Measurements from ENCODE around the gene UTP4. TPM values are rescaled to one million over a fixed set of nuclear protein-coding genes. Genes with fewer than 3 reads are reported as not detected.

UTP4 gene
- total RNA-seq, 1 donor from 2014 or later: 16.3 TPM

- DNase-seq (ENCODE audit: low read depth): no peak
- no peak for TF ChIP-seq CTCF (conservative IDR thresholded peaks at IDR 0.05; ENCODE audit: low read depth, low read length)
- H3K4me3 ChIP-seq (ENCODE audit: low read depth, low read length): no peak overlapping the region
Measured at GRCh38 chr16:69166221-69166833, 33.9 kb downstream of the UTP4 start.

GRCh38 chr16:69166946-69167930 lies 34.8 kb downstream of the UTP4 start:
- H3K4me3 ChIP-seq (ENCODE audit: low read depth, low read length): no peak overlapping the region
- DNase-seq (ENCODE audit: low read depth): no peak
- no peak for TF ChIP-seq CTCF (conservative IDR thresholded peaks at IDR 0.05; ENCODE audit: low read depth, low read length)

DNA sequence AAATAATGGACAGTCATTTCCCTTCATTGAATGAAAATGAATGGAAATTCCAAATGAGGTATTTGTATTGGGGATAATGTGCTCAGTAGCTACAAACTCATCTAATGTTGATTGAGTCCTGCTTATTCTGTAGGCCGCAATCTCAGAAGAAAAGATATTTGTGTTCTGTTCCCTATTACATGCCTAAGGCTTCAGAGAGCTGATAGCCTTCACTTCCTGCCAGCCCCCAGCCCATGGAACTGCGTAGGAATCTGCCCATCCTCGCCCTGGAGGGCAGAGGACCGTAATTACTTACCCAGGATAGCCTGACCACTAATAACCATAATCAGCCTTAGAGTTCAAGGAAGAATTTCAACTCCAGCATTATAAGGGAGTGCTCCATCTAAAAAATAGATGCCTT lies 36.6 kb downstream of the UTP4 start:
- no peak for TF ChIP-seq CTCF (conservative IDR thresholded peaks at IDR 0.05; ENCODE audit: low read depth, low read length)
- DNase-seq (ENCODE audit: low read depth): no peak
- H3K4me3 ChIP-seq (ENCODE audit: low read depth, low read length): no peak overlapping the region

DNA sequence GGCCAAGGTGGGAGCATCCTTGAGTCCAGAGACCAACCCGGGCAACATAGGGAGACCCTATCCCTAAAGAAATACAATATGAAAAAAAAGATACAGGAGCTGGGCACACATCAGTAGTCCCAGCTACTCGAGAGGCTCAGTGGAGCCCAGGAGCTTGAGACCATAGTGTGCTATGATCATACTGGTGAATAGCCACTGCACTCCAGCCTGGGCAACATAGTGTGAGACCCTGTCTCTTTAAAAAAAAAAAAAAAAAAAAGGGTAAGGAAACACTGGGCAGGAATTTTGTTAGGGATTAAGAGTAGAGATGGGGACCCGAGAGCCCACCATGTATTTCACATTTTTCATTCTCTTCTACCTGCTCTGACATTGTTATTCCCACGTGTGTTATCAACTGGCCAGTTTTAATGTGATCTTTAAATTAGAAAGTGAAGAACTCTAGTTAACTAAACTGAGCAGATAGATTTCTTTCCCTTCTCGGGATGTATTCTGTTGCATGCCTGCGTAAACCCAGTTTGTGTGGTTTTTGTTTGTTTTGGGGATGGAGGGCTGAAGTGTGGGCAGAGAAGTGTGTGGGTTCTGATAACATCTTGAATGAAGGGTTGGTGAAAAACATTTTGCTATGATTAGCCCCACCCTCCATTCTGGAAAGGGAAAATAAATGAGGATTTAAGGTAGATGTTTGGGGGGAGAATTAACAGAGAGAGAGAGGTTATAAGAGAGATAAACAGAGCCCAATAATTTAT lies 37.3 kb downstream of the UTP4 start:
- no peak for DNase-seq (ENCODE audit: low read depth)
- H3K4me3 ChIP-seq (ENCODE audit: low read depth, low read length): no peak overlapping the region
- TF ChIP-seq CTCF (conservative IDR thresholded peaks at IDR 0.05; ENCODE audit: low read depth, low read length): no peak

DNA sequence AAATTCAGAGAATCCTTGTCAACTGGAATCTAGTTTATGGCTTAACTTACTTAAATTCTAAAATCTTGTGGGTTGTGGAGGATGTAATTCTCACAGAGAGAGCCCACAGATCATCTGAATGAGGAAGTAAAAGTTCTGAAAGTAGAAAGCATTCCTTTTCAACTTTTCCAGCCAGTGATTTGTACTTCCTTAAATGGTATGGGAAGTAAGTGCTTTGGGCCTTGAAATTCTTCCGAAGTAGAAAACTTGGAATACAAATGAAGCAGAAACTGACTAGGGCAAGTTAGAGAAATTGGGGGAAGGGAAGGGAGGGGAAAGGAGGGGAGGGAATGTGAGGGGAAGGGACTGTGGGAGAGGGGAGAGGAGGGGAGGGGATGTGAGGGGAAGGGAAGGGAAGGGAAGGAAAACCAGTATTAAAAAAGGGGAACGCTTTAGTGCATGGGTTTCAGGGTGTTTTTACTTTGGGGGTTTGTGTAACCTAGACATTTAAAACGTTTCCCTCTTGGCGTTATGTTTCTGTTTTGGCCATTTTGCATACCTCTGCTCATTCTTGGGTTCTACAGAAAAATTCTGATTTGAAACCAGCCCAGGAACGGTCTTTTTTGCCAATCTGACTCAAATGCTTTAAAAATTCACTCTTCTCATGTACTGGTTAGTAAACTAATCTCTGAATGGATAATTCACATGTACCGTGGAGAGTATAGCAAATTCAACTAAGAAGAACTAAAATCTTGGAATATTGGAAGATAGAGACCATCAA lies 39.1 kb downstream of the UTP4 start:
- TF ChIP-seq CTCF (conservative IDR thresholded peaks at IDR 0.05; ENCODE audit: low read depth, low read length): no peak
- no peak overlapping the region for H3K4me3 ChIP-seq (ENCODE audit: low read depth, low read length)
- DNase-seq (ENCODE audit: low read depth): no peak

DNA sequence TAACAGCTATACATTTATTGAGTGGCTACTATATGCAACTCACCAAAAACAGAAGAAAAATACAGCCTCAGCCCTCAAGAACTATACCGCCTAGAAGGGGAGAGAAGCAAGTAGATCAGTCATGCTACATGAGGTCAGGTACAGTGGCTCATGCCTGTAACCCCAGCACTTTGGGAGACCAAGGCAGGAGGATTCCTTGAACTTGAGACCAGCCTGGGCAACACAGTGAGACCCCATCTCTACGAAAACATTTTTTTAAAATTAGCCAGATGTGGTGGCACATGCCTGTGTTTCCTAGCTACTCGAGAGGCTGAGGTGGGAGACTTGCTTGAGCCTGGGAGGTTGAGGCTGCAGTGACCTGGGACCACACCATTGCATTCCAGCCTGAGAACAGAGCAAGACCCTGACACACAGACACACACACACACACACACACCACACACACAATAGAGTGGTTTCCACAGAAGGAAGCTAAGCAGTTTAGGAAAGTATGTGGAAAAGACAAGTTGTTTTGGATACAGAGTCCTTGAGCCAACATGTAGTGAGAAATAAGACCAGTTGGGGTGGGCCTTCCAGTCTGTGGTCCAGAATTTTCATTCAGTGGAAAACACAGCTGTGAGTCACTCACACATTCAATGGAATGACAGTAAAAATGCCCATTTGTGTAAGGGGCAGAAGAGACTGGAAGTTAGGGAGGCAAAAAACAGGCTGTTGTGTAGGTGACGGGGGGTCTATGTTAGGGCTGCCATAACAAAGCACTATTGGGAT lies 43.8 kb downstream of the UTP4 start:
- no peak for DNase-seq (ENCODE audit: low read depth)
- no peak overlapping the region for H3K4me3 ChIP-seq (ENCODE audit: low read depth, low read length)
- no peak for TF ChIP-seq CTCF (conservative IDR thresholded peaks at IDR 0.05; ENCODE audit: low read depth, low read length)
